Keratinocyte (primary cell): ENCODE results near the gene TAF11L8.
"Not testable (repeated sequence)": the region's sequence is repeated elsewhere in the genome, so short reads cannot be mapped to it uniquely, and the experiment has no call there.

Source experiments
- EZH2 ChIP-seq: IDR thresholded peaks from one replicate; pipeline ENCODE4 v1.6.1; 2012; ENCODE audit warnings: inconsistent platforms, mild to moderate bottlenecking, low read length, moderate library complexity
- TF ChIP-seq, protein P1 (sequence below), 3 experiments: IDR thresholded peaks in 1 of 3; conservative IDR thresholded peaks in 1 of 3; optimal IDR thresholded peaks in 1 of 3; 2 replicates in 2 of 3; 3 replicates in 1 of 3; pipeline versions ENCODE3 to v1.5.1; 2011; ENCODE audit warnings: low read length in 3 of 3, mild to moderate bottlenecking in 3 of 3, moderate library complexity in 2 of 3, control low read depth in 1 of 3, inconsistent platforms in 1 of 3; ENCODE audit not compliant: insufficient read depth in 2 of 3; ENCODE audit errors: extremely low read depth in 1 of 3

DNA sequence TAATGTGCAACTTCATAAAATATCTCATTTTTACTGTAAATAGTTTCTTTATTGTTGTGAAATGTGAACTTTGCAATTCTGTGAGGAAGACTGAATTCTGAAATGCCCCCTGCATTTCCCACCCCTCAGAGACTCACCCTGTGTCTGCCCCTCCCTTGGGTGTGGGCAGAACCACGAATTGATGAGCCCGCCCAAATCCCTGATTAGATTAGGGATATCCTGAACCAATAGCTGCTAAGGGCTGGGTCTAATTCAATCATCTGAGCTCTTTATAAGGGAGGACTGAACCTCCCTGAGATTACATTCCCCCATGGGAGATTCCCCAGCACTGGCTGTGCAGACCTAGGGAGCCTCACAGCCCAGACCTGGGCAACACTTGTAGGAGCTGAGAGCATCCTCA, 19.3 kb upstream of the TAF11L8 start, which contains the start of gene TAF11L12:
- TF ChIP-seq, protein P1, sequence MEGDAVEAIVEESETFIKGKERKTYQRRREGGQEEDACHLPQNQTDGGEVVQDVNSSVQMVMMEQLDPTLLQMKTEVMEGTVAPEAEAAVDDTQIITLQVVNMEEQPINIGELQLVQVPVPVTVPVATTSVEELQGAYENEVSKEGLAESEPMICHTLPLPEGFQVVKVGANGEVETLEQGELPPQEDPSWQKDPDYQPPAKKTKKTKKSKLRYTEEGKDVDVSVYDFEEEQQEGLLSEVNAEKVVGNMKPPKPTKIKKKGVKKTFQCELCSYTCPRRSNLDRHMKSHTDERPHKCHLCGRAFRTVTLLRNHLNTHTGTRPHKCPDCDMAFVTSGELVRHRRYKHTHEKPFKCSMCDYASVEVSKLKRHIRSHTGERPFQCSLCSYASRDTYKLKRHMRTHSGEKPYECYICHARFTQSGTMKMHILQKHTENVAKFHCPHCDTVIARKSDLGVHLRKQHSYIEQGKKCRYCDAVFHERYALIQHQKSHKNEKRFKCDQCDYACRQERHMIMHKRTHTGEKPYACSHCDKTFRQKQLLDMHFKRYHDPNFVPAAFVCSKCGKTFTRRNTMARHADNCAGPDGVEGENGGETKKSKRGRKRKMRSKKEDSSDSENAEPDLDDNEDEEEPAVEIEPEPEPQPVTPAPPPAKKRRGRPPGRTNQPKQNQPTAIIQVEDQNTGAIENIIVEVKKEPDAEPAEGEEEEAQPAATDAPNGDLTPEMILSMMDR (optimal IDR thresholded peaks at IDR 0.05 in 1 of 3, IDR thresholded peaks at IDR 0.05 in 1 of 3, conservative IDR thresholded peaks at IDR 0.05 in 1 of 3; ENCODE audit: extremely low read depth in 1 of 3, insufficient read depth in 2 of 3, low read length in 3 of 3) = not testable (repeated sequence)
- TF ChIP-seq EZH2 = not testable (repeated sequence)
